Measurements from ENCODE around the gene ELF3. TPM values are rescaled to one million over a fixed set of nuclear protein-coding genes. Genes with fewer than 3 reads are reported as not detected.

The ELF3 gene
- total and polyA plus RNA-seq, 2 of the 13 experiments (the other 11 are each of a cell fraction or from before 2014, with no cell fraction given) = 11.5 to 55.1 TPM

GRCh38 chr1:202046227-202046626, 35.8 kb downstream of the ELF3 start (continued):
- TF ChIP-seq SOX5 (CRISPR knock-in tag; IDR thresholded peaks at IDR 0.05; ENCODE audit: borderline replicate concordance) (peak; percentile 85; the same call in 1 of the 2 replicates), RXRA (CRISPR knock-in tag; IDR thresholded peaks at IDR 0.05) (peak; percentile 81; the same call in 1 of the 2 replicates), ZNF512B (CRISPR knock-in tag; IDR thresholded peaks at IDR 0.05; ENCODE audit: borderline replicate concordance) (no peak), NR1H2 (CRISPR knock-in tag; IDR thresholded peaks at IDR 0.05; ENCODE audit: borderline replicate concordance, low read depth) (no peak), PLSCR1 (CRISPR knock-in tag; IDR thresholded peaks at IDR 0.05; ENCODE audit: borderline replicate concordance) (no peak), SATB2 (CRISPR knock-in tag; IDR thresholded peaks at IDR 0.05) (no peak), ZMAT5 (CRISPR knock-in tag; IDR thresholded peaks at IDR 0.05; ENCODE audit: borderline replicate concordance, low read depth) (no peak), ZNF776 (CRISPR knock-in tag; IDR thresholded peaks at IDR 0.05) (no peak), MIXL1 (CRISPR knock-in tag; IDR thresholded peaks at IDR 0.05) (0 out of 2 replicates have a peak, but pooled peaks have one; percentile 34), ZNF180 (CRISPR knock-in tag; IDR thresholded peaks at IDR 0.05; ENCODE audit: borderline replicate concordance, low read depth) (no peak), RORA (CRISPR knock-in tag; IDR thresholded peaks at IDR 0.05) (no peak), FOXP4 (CRISPR knock-in tag; IDR thresholded peaks at IDR 0.05) (peak; percentile 82), MED1 (CRISPR knock-in tag; IDR thresholded peaks at IDR 0.05) (peak; percentile 79), ZNF275 (CRISPR knock-in tag; IDR thresholded peaks at IDR 0.05; ENCODE audit: borderline replicate concordance) (no peak), TBX2 (CRISPR knock-in tag; IDR thresholded peaks at IDR 0.05; ENCODE audit: borderline replicate concordance) (peak; percentile 87), ELF3 (CRISPR knock-in tag; IDR thresholded peaks at IDR 0.05) (peak; percentile 52), ZFY (CRISPR knock-in tag; IDR thresholded peaks at IDR 0.05) (no peak), FOXA3 (CRISPR knock-in tag; IDR thresholded peaks at IDR 0.05) (peak; percentile 87), PRDM10 (CRISPR knock-in tag; IDR thresholded peaks at IDR 0.05; ENCODE audit: low read depth) (peak; percentile 32; the same call in 1 of the 2 replicates), ZNF792 (CRISPR knock-in tag; IDR thresholded peaks at IDR 0.05) (peak; percentile 25; the same call in 1 of the 2 replicates)
